ENCODE results near the gene SAFB.

- TF ChIP-seq EZH2 (IDR thresholded peaks at IDR 0.05; ENCODE audit: insufficient read depth, poor library complexity, severe bottlenecking) (no peak), EZH2phosphoT487 (IDR thresholded peaks at IDR 0.05; ENCODE audit: insufficient read depth, low read depth) (no peak)
Observed at GRCh38 chr19:5579286-5579685, 43.6 kb upstream of the SAFB start.
